GM12878 (cell line): ENCODE results near the gene DTL. TPM values are rescaled to one million over a fixed set of nuclear protein-coding genes. Genes with fewer than 3 reads are reported as not detected.

ENCODE experiments used
- ATAC-seq: fragments of 200-7000 bp; cut with Tn5 transposase; 3 replicates; pipeline ENCODE4 v1.9.1; 2020; ENCODE audit warnings: mild to moderate bottlenecking, moderate library complexity
- BruUV-seq: library from RNA; stranded (reverse); fragments of 400-500 nt; replicated peaks from 2 replicates; lab custom pipeline; 2021; lab: Mats Ljungman, UMichigan
- CTCF ChIA-PET: fragments of 300-600 bp; sonication (Branson Sonifier 250); formaldehyde crosslinking; extraction: SDS; loops from one replicate; lab custom pipeline; 2021; ENCODE audit warnings: inconsistent platforms; lab: Yijun Ruan, JAX
- POLR2A ChIA-PET: fragments of 350-600 bp; formaldehyde crosslinking; extraction: SDS; loops from one replicate; lab custom pipeline; 2021; ENCODE audit warnings: inconsistent platforms; lab: Charles Lee
- RAD21 ChIA-PET: fragments of 300-600 bp; sonication (Branson Sonifier 250); formaldehyde crosslinking; loops from one replicate; lab custom pipeline; 2023; ENCODE audit warnings: antibody characterized with exemption; ENCODE audit not compliant: unreplicated experiment; lab: Charles Lee
- SMC1A ChIA-PET: fragments of 300-600 bp; sonication (Branson Sonifier 250); formaldehyde crosslinking; loops from one replicate; lab custom pipeline; 2023; ENCODE audit not compliant: unreplicated experiment, uncharacterized antibody; lab: Charles Lee
- DNase-seq: peaks from one replicate; pipeline ENCODE4 v3.0.0-alpha.2; 2011; ENCODE audit warnings: low read depth, low spot score
- FAIRE-seq: peaks from 3 replicates; lab custom pipeline; 2011; peaks lifted over from hg19 to GRCh38; lab: Jason Lieb, UNC
- H2AFZ ChIP-seq: 2 replicates; pipeline ENCODE4 v1.6.0; 2011; ENCODE audit warnings: low read depth, low read length, control low read depth; ENCODE audit not compliant: control insufficient read depth
- H3K27ac ChIP-seq: 2 replicates; pipeline ENCODE4 v1.5.1; 2011; ENCODE audit warnings: control low read depth; ENCODE audit not compliant: control insufficient read depth, insufficient read depth
- H3K27me3 ChIP-seq, 2 experiments: replicated peaks in 1 of 2; 2 replicates each; pipeline versions ENCODE4 v1.6.0 to v1.6.1; 2011; ENCODE audit warnings: low read length in 1 of 2; ENCODE audit not compliant: control insufficient read depth in 2 of 2, insufficient read depth in 2 of 2
- H3K36me3 ChIP-seq, 2 experiments: 2 replicates each; pipeline ENCODE4 v1.5.1; 2011; ENCODE audit warnings: low read length in 1 of 2; ENCODE audit not compliant: control insufficient read depth in 2 of 2, insufficient read depth in 2 of 2
- H3K4me1 ChIP-seq: 2 replicates; pipeline ENCODE4 v1.6.1; 2011; ENCODE audit warnings: mild to moderate bottlenecking, low read length, moderate library complexity, mixed read lengths; ENCODE audit not compliant: control insufficient read depth, insufficient read depth
- H3K4me2 ChIP-seq: 2 replicates; pipeline ENCODE4 v1.6.0; 2011; ENCODE audit warnings: control low read depth; ENCODE audit not compliant: control insufficient read depth, insufficient read depth
- H3K4me3 ChIP-seq: fragments of 200-600 bp; sonication (generic); 2 replicates; pipeline ENCODE4 v1.5.1; 2016
- H3K79me2 ChIP-seq: 2 replicates; pipeline ENCODE4 v1.6.0; 2011; ENCODE audit warnings: low read length; ENCODE audit not compliant: control insufficient read depth, insufficient read depth
- H3K9ac ChIP-seq: 2 replicates; pipeline ENCODE4 v1.8.0; 2011; ENCODE audit warnings: low read length, control low read depth, mixed read lengths; ENCODE audit not compliant: control insufficient read depth, insufficient read depth
- H3K9me3 ChIP-seq: replicated peaks from 3 replicates; pipeline ENCODE4 v1.5.1; 2011; ENCODE audit warnings: mild to moderate bottlenecking, low read length; ENCODE audit not compliant: control insufficient read depth, insufficient read depth
- H4K20me1 ChIP-seq: 2 replicates; pipeline ENCODE4 v1.6.0; 2011; ENCODE audit not compliant: control insufficient read depth, insufficient read depth
- CHD4 ChIP-seq: fragments of 200-600 bp; sonication (generic); IDR thresholded peaks from 2 replicates; pipeline ENCODE4 v1.6.1; 2016; ENCODE audit warnings: mild to moderate bottlenecking
- PBX3 ChIP-seq: IDR thresholded peaks from 2 replicates; pipeline ENCODE4 v1.6.1; 2011; ENCODE audit warnings: mild to moderate bottlenecking, low read depth, low read length, moderate library complexity; ENCODE audit not compliant: insufficient replicate concordance
- STAT3 ChIP-seq: IDR thresholded peaks from 2 replicates; pipeline ENCODE4 v1.6.1; 2011; ENCODE audit warnings: low read depth, low read length, improper control_type of control experiment
- ZNF274 ChIP-seq: IDR thresholded peaks from one replicate; pipeline ENCODE4 v1.8.0; 2011; ENCODE audit not compliant: insufficient read length, insufficient read depth
- WGBS: methylation state at CpG from one replicate; pipeline ENCODE4 v1.1.6; 2016; ENCODE audit warnings: low lambda C conversion rate; ENCODE audit not compliant: insufficient replicate concordance, insufficient coverage; ENCODE audit errors: missing lambda C conversion rate; 5-methylcytosine and 5-hydroxymethylcytosine counted together
- in situ Hi-C: fragments of 300-500 bp; cut with MboI; formaldehyde crosslinking; loops from 9 replicates; pipeline ENCODE4 v1.14.3; 2018; ENCODE audit warnings: mixed read lengths
- intact Hi-C: fragments of 100-400 bp; cut with micrococcal nuclease; formaldehyde crosslinking; loops from one replicate; pipeline ENCODE4 v1.14.2; 2022; ENCODE audit not compliant: unreplicated experiment
- polyA plus RNA-seq, 11 experiments: library from polyadenylated mRNA; depleted of rRNA in 4 of 11; unstranded in 6 of 11; stranded (reverse) in 5 of 11; fragments of >200 nt; fragmentation: Nextera tagmentation in 4 of 11; fragmentation: Illumina TruSeq in 1 of 11; extraction: Ambion mirVana in 4 of 11; extraction: Trizol in 1 of 11; gene quantifications; 1 replicate in 1 of 11; 2 replicates in 10 of 11; pipeline versions ENCODE4 v1.2.1 to v1.2.3, GENCODE V29; 2011 to 2016; ENCODE audit warnings: inconsistent platforms in 2 of 11, missing spikeins in 2 of 11, low read depth in 1 of 11
- total RNA-seq, 4 experiments: library from RNA; depleted of rRNA in 3 of 4; stranded (reverse); fragments of >200 nt in 3 of 4; fragmentation: Illumina TruSeq in 1 of 4; extraction: Trizol in 1 of 4; gene quantifications; 2 replicates each; pipeline versions ENCODE4 v1.2.1 to v1.2.3, GENCODE V29; 2013 to 2021

DTL gene
- total and polyA plus RNA-seq, 10 of the 15 experiments (the other 5 are each of a cell fraction or from before 2014, with no cell fraction given), result 24.1 to 73.4 (median 52.2) TPM

- SMC1A ChIA-PET, result interaction anchor here (0.6 to 1.6 kb wide), 5 partner anchors 110 to 198 kb away, joined by 3 to 4 read pairs (median 3); no protein-coding TSS in a partner anchor
- TF ChIP-seq CHD4 (no peak), ZNF274 (no peak), PBX3 (no peak), STAT3 (no peak)
- H3K36me3 ChIP-seq, result no peaks in the 10 kb centered on the region; a peak in 2 of 4 replicates
Measured at GRCh38 chr1:212118167-212118871, 82.8 kb downstream of the DTL start.

More at GRCh38 chr1:212118167-212118871, 82.8 kb downstream of the DTL start:
- Histone ChIP-seq H3K27me3 (no peaks in the 10 kb centered on the region), H4K20me1 (no peaks in the 10 kb centered on the region), H3K9me3 (no peaks in the 10 kb centered on the region), H3K4me1 (peaks cover 8% of the 10 kb centered on the region), H2AFZ (no peak overlapping the region), H3K9ac (no peak overlapping the region), H3K4me3 (no peak overlapping the region), H3K79me2 (no peaks in the 10 kb centered on the region), H3K4me2 (no peak overlapping the region), H3K27ac (no peak overlapping the region)
- in situ Hi-C loops, result no loop called here
- ChIA-PET POLR2A (no interaction called here), RAD21 (interaction anchor here (0.6 to 1.1 kb wide), 3 partner anchors 48 to 338 kb away, joined by 3 read pairs; no protein-coding TSS in a partner anchor), CTCF (interaction anchor here (0.6 to 1.4 kb wide), 5 partner anchors 9 to 602 kb away, joined by 3 to 5 read pairs (median 3); no protein-coding TSS in a partner anchor)
- intact Hi-C loops, result no loop called here
- WGBS, result 86% methylated on average over 7 of the region's 7 CpGs
- no TSS peak for BruUV-seq
- ATAC-seq (no peak), DNase-seq (no peak), FAIRE-seq (no peak)
